Testis (tissue), 3 donors: ENCODE results near the gene CBLB. TPM values are rescaled to one million over a fixed set of nuclear protein-coding genes. Genes with fewer than 3 reads are reported as not detected.

Source experiments
- DNase-seq: peaks from one replicate; pipeline ENCODE4 v3.0.0-alpha.2; 2019
- H3K27ac ChIP-seq, 2 donors: fragments of 200-600 bp; sonication (generic); one replicate each; pipeline ENCODE4 v1.5.1; 2019
- H3K27me3 ChIP-seq: fragments of 200-600 bp; sonication (generic); one replicate; pipeline ENCODE4 v1.5.1; 2019
- H3K36me3 ChIP-seq: fragments of 200-600 bp; sonication (generic); one replicate; pipeline ENCODE4 v1.5.1; 2017; ENCODE audit warnings: low read depth; ENCODE audit errors: missing control alignments
- H3K4me1 ChIP-seq: fragments of 200-600 bp; sonication (generic); one replicate; pipeline ENCODE4 v1.5.1; 2019
- H3K4me3 ChIP-seq, 2 donors: fragments of 200-600 bp; sonication (generic); one replicate each; pipeline ENCODE4 v1.5.1; 2017 to 2019
- H3K9me3 ChIP-seq: fragments of 200-600 bp; sonication (generic); one replicate; pipeline ENCODE4 v1.5.1; 2017
- POLR2A ChIP-seq: fragments of 450-650 bp; IDR thresholded peaks from one replicate; pipeline ENCODE4 v1.6.1; 2017; ENCODE audit warnings: antibody characterized with exemption, mild to moderate bottlenecking, moderate library complexity
- WGBS, 2 donors: methylation state at CpG; one replicate each; pipeline ENCODE4 v1.1.5; 2018; 5-methylcytosine and 5-hydroxymethylcytosine counted together
- intact Hi-C: fragments of 100-400 bp; cut with DNase I; formaldehyde crosslinking; loops from one replicate; pipeline ENCODE4 v1.15.1; 2023; ENCODE audit warnings: low total_unique reads
- polyA plus RNA-seq: library from polyadenylated mRNA; stranded (reverse); fragments of 350-450 nt; fragmentation: Illumina TruSeq; extraction: RNeasy Lipid Tissue Mini Kit (QIAGEN cat#74804); gene quantifications from one replicate; pipeline ENCODE4 v1.2.3, GENCODE V29; 2014; ENCODE audit warnings: low read depth, low replicate concordance; ENCODE audit not compliant: insufficient read depth
- total RNA-seq, 2 donors: library from RNA; depleted of rRNA; stranded (reverse); fragments of >200 nt; gene quantifications; one replicate each; pipeline ENCODE4 v1.2.3, GENCODE V29; 2016
- TF ChIP-seq, protein P1 (sequence below), 3 experiments: fragments of 450-650 bp in 2 of 3; fragments of 200-600 bp in 1 of 3; sonication (generic) in 1 of 3; IDR thresholded peaks; one replicate each; pipeline ENCODE4 v1.5.1; 2016 to 2019; ENCODE audit warnings: antibody characterized with exemption in 3 of 3, mild to moderate bottlenecking in 2 of 3, moderate library complexity in 1 of 3

CBLB gene
- total and polyA plus RNA-seq, 3 donors from 2014 or later = 33.0 to 73.6 (median 65.9) TPM

DNA sequence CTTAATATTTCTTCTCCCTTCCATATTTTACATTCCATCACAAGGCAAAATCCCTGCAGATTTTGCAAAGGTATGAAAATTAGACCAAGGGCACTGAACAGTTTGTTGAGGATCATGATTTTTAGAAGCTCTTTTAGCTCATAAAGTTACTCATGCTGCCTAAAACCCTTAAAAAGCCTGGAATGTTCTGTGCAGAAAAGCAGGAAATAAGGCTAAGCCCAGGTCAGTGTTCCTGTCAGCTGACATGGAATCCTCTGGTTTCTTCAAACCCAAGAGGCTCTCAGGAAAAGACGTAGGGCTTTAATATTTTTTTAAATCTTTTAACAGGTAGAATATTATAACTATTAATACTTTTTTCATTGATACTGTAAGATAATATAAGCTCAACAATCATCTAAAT is 8.2 kb downstream of the CBLB start:
- TF ChIP-seq POLR2A = no peak
- TF ChIP-seq, protein P1, sequence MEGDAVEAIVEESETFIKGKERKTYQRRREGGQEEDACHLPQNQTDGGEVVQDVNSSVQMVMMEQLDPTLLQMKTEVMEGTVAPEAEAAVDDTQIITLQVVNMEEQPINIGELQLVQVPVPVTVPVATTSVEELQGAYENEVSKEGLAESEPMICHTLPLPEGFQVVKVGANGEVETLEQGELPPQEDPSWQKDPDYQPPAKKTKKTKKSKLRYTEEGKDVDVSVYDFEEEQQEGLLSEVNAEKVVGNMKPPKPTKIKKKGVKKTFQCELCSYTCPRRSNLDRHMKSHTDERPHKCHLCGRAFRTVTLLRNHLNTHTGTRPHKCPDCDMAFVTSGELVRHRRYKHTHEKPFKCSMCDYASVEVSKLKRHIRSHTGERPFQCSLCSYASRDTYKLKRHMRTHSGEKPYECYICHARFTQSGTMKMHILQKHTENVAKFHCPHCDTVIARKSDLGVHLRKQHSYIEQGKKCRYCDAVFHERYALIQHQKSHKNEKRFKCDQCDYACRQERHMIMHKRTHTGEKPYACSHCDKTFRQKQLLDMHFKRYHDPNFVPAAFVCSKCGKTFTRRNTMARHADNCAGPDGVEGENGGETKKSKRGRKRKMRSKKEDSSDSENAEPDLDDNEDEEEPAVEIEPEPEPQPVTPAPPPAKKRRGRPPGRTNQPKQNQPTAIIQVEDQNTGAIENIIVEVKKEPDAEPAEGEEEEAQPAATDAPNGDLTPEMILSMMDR (IDR thresholded peaks at IDR 0.05) = no peak
- Histone ChIP-seq H3K4me3 (no peak overlapping the region), H3K9me3 (no peaks in the 10 kb centered on the region), H3K36me3 (no peaks in the 10 kb centered on the region), H3K27ac (peak overlapping the region in 1 of 2 donors; percentile 71), H3K27me3 (no peaks in the 10 kb centered on the region), H3K4me1 (no peaks in the 10 kb centered on the region)
- 28 to 41% methylated on average over 1 of the region's 1 CpG for WGBS, 2 donors
- DNase-seq = no peak
- intact Hi-C loops = no loop called here

DNA sequence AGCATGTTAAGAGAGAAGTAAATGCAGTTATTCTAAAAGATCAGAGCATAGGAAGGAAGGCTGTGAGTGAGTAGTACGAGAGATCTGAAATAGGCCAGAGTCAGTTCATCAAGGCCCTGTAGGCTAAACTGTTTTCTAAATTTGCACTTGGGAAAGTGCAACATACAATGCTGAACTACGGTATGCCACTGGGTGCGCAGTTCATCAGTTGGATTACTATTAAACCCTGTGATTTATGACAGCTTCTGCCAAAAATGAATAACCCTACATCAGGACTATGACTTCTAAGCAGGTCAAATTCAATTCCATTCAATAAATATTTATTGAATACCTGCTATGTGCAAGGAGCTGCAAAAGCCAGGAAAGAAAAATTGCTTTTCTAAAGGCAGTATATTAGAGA is 10.8 kb downstream of the CBLB start:
- DNase-seq = no peak
- 90 to 94% methylated on average over 3 of the region's 3 CpGs for WGBS, 2 donors
- Histone ChIP-seq H3K36me3 (no peaks in the 10 kb centered on the region), H3K4me1 (no peaks in the 10 kb centered on the region), H3K27me3 (no peaks in the 10 kb centered on the region), H3K27ac (no peak overlapping the region), H3K4me3 (no peak overlapping the region), H3K9me3 (no peaks in the 10 kb centered on the region)
- intact Hi-C loops = no loop called here
- TF ChIP-seq POLR2A = no peak
- TF ChIP-seq, protein P1 (IDR thresholded peaks at IDR 0.05) = no peak

DNA sequence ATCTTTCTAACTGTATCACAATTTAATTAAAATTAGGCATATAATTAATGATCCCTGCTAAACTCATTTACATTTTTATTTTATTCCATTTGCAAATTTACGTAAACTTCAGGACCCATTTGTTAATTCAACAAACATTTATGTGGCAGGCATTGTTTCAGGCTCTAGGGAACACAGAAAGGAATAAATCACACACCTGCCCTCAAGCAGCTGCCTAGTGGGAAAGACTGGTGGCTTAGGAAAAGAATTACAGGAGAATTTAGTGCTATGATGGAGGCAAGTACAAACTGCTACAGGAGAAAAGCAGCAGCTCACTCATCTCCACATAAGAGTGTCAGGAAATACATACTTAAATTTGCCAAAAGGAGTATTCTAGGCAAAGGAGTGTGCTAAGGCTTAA is 11.2 kb downstream of the CBLB start:
- no peak for DNase-seq
- no peak overlapping the region for H3K27ac ChIP-seq
- no peaks in the 10 kb centered on the region for H3K4me1 ChIP-seq
- H3K4me3 ChIP-seq = no peak overlapping the region
- H3K36me3 ChIP-seq = no peaks in the 10 kb centered on the region
- H3K27me3 ChIP-seq = no peaks in the 10 kb centered on the region
- TF ChIP-seq, protein P1 (IDR thresholded peaks at IDR 0.05) = no peak
- WGBS, 2 donors = 92 to 93% methylated on average over 1 of the region's 1 CpG
- intact Hi-C loops = no loop called here
- H3K9me3 ChIP-seq = no peaks in the 10 kb centered on the region

DNA sequence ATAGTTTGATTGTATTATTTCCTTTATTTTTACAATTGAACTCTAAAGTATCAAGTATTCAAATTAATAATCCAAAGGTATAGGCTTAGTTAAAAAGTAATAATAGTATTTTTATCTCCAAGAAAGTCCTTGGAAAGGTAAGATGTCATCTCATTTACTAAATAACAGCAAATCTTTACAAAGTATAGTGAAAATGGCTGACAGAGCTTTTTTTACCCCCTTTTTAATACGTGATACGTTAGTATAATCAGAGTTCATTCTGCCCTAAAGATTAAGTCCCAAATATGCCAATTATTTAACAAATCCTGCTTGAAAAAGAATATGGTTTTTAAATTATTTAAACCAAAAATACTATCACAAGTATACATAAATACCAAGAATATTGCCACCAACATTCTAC is 12.2 kb downstream of the CBLB start:
- TF ChIP-seq, protein P1 (IDR thresholded peaks at IDR 0.05) = no peak
- TF ChIP-seq POLR2A = no peak
- Histone ChIP-seq H3K36me3 (no peaks in the 10 kb centered on the region), H3K4me1 (no peaks in the 10 kb centered on the region), H3K27me3 (no peaks in the 10 kb centered on the region), H3K9me3 (no peaks in the 10 kb centered on the region), H3K27ac (no peak overlapping the region), H3K4me3 (no peak overlapping the region)
- intact Hi-C loops = no loop called here
- no peak for DNase-seq
- 78 to 83% methylated on average over 2 of the region's 2 CpGs for WGBS, 2 donors

DNA sequence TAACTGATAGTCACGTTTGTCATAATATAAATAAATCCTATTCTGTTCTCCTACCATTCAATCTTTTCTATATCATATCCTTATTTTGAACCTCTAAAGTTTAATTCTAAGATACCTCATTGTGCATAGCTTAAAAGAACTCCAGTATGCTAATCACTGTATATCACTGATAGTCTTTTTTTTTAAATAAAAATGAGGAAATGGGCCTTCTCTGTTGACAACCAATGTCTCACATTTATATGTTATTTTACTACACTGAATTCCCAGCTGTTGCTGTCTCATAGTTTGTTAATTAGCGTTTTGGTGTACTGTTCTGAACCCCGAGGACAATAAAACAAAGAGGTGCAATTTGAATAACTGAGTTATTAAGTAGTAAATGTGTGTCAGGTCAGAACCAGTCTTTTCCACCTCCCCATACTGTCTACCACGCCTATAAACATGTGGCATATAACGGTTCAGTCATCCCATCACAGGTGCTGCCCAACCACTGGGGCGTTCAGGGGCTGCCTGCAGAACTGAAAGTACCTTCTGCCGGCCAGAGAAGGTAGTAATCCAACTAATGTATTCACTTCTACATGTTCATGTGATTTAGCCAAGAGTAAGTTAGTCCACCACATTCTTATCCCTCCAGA is 14.9 kb downstream of the CBLB start:
- no peaks in the 10 kb centered on the region for H3K9me3 ChIP-seq
- H3K36me3 ChIP-seq = no peaks in the 10 kb centered on the region
- no peak for DNase-seq
- no peaks in the 10 kb centered on the region for H3K27me3 ChIP-seq
- H3K27ac ChIP-seq = no peak overlapping the region
- no peak for TF ChIP-seq POLR2A
- TF ChIP-seq, protein P1 (IDR thresholded peaks at IDR 0.05) = no peak
- WGBS, 2 donors = 90 to 93% methylated on average over 7 of the region's 7 CpGs
- intact Hi-C loops = no loop called here
- no peaks in the 10 kb centered on the region for H3K4me1 ChIP-seq
- H3K4me3 ChIP-seq = no peak overlapping the region
